HEK293T (cell line): ENCODE results near the gene FIS1.
"Not testable (repeated sequence)": the region's sequence is repeated elsewhere in the genome, so short reads cannot be mapped to it uniquely, and the experiment has no call there.

ENCODE experiments used
- BHLHE40 ChIP-seq: fragments of 450-650 bp; IDR thresholded peaks from 2 replicates; pipeline ENCODE4 v1.6.1; 2016; ENCODE audit warnings: mild to moderate bottlenecking, moderate library complexity, borderline replicate concordance
- FOXM1 ChIP-seq: fragments of 450-650 bp; IDR thresholded peaks from 2 replicates; pipeline ENCODE4 v1.6.1; 2017; ENCODE audit warnings: mild to moderate bottlenecking, borderline replicate concordance
- NFRKB ChIP-seq: fragments of 450-650 bp; IDR thresholded peaks from 2 replicates; pipeline ENCODE4 v1.6.1; 2016; ENCODE audit warnings: mild to moderate bottlenecking, moderate library complexity

- TF ChIP-seq NFRKB, BHLHE40, FOXM1: not testable (repeated sequence)
Observed at GRCh38 chr7:101199522-101199921, 45.4 kb downstream of the FIS1 start.
